ENCODE results near the gene NRCAM.

GRCh38 chr7:108330227-108330626, 126.0 kb downstream of the NRCAM start:
- TF ChIP-seq POLR2A (IDR thresholded peaks at IDR 0.05; ENCODE audit: low read length) (no peak), GATA1 (IDR thresholded peaks at IDR 0.05; ENCODE audit: low read depth, low read length) (no peak)
